Neural progenitor cell (in vitro differentiated cells): ENCODE results near the gene LHB. TPM values are rescaled to one million over a fixed set of nuclear protein-coding genes. Genes with fewer than 3 reads are reported as not detected.
"Not testable (repeated sequence)": the region's sequence is repeated elsewhere in the genome, so short reads cannot be mapped to it uniquely, and the experiment has no call there.

ENCODE experiments used
- DNase-seq: peaks from one replicate; pipeline ENCODE4 v3.0.0-alpha.2; 2016; ENCODE audit warnings: low spot score
- H2AFZ ChIP-seq: fragments of 200-600 bp; sonication (generic); replicated peaks from 2 replicates; pipeline ENCODE4 v1.6.1; 2016; ENCODE audit warnings: antibody characterized with exemption
- H3F3A ChIP-seq: fragments of 200-600 bp; sonication (generic); 2 replicates; pipeline ENCODE4 v1.6.1; 2016; ENCODE audit warnings: antibody characterized with exemption, low read depth
- H3K27ac ChIP-seq: fragments of 200-600 bp; sonication (generic); 2 replicates; pipeline ENCODE4 v1.5.1; 2016; ENCODE audit warnings: mild to moderate bottlenecking
- H3K27me3 ChIP-seq: fragments of 200-600 bp; sonication (generic); 2 replicates; pipeline ENCODE4 v1.6.1; 2016; ENCODE audit warnings: mild to moderate bottlenecking, moderate library complexity
- H3K36me3 ChIP-seq: fragments of 200-600 bp; sonication (generic); 2 replicates; pipeline ENCODE4 v1.5.1; 2016
- H3K4me1 ChIP-seq: fragments of 200-600 bp; sonication (generic); 2 replicates; pipeline ENCODE4 v1.6.1; 2016; ENCODE audit warnings: mixed run types
- H3K4me2 ChIP-seq: fragments of 200-600 bp; sonication (generic); 2 replicates; pipeline ENCODE4 v1.6.1; 2016
- H3K4me3 ChIP-seq: fragments of 200-600 bp; sonication (generic); 2 replicates; pipeline ENCODE4 v1.5.1; 2016
- H3K79me2 ChIP-seq: fragments of 200-600 bp; sonication (generic); 2 replicates; pipeline ENCODE4 v1.6.1; 2016; ENCODE audit warnings: low read depth
- H3K9ac ChIP-seq: fragments of 200-600 bp; sonication (generic); 2 replicates; pipeline ENCODE4 v1.6.1; 2016
- H3K9me3 ChIP-seq: fragments of 200-600 bp; sonication (generic); 2 replicates; pipeline ENCODE4 v1.5.1; 2016; ENCODE audit warnings: low read depth
- H4K20me1 ChIP-seq: fragments of 200-600 bp; sonication (generic); 2 replicates; pipeline ENCODE4 v1.6.1; 2016; ENCODE audit warnings: low read depth
- H3K27ac Mint-ChIP-seq: 3 replicates; pipeline ENCODE4 v1.8.0; 2021; ENCODE audit warnings: mixed read lengths
- H3K27me3 Mint-ChIP-seq: 2 replicates; pipeline ENCODE4 v1.8.0; 2022; ENCODE audit warnings: low read depth, mild to moderate bottlenecking, inconsistent platforms, moderate library complexity, mixed read lengths; ENCODE audit not compliant: insufficient read depth
- H3K36me3 Mint-ChIP-seq: 3 replicates; pipeline ENCODE4 v1.8.0; 2021; ENCODE audit warnings: mixed read lengths
- H3K4me1 Mint-ChIP-seq: 3 replicates; pipeline ENCODE4 v1.8.0; 2021; ENCODE audit warnings: mixed read lengths
- H3K4me3 Mint-ChIP-seq: 3 replicates; pipeline ENCODE4 v1.8.0; 2021; ENCODE audit warnings: mild to moderate bottlenecking, moderate library complexity, mixed read lengths
- H3K9me3 Mint-ChIP-seq: 3 replicates; pipeline ENCODE4 v1.8.0; 2020; ENCODE audit warnings: mixed read lengths
- CTCF ChIP-seq: fragments of 200-600 bp; sonication (generic); IDR thresholded peaks from 2 replicates; pipeline ENCODE4 v1.5.1; 2017; ENCODE audit warnings: antibody characterized with exemption, mild to moderate bottlenecking
- total RNA-seq: library from RNA; depleted of rRNA; stranded (reverse); fragments of >200 nt; gene quantifications from 2 replicates; pipeline ENCODE4 v1.2.3, GENCODE V29; 2015; ENCODE audit warnings: low replicate concordance

The LHB gene
- total RNA-seq, 1 donor from 2014 or later: not detected

GRCh38 chr19:49036815-49037214 lies 19.9 kb upstream of the LHB start, which contains the start of gene CGB1:
CGB1 (minus strand) TSS chr19:49036895; CDS start chr19:49036711, 184 bp downstream.
- TF ChIP-seq CTCF: peak; percentile 51
- H3K36me3 Mint-ChIP-seq, H3K27ac ChIP-seq, H3K36me3 ChIP-seq, H3K27me3 ChIP-seq, H3K27ac Mint-ChIP-seq, H3K4me1 Mint-ChIP-seq, H3K79me2 ChIP-seq, H3K9me3 Mint-ChIP-seq, H3K27me3 Mint-ChIP-seq, H2AFZ ChIP-seq, H3K4me2 ChIP-seq, H3K4me3 ChIP-seq, H3K9me3 ChIP-seq, H3K9ac ChIP-seq, H3F3A ChIP-seq, H3K4me1 ChIP-seq, H4K20me1 ChIP-seq: not testable (repeated sequence)
- peak; percentile 44 for DNase-seq
- H3K4me3 Mint-ChIP-seq: peak within 1 kb of the TSS; percentile 62

GRCh38 chr19:49031642-49032301 lies 14.9 kb upstream of the LHB start, which contains the start of gene CGB2:
CGB2 (plus strand) TSS chr19:49031890; CDS start chr19:49032096, 206 bp downstream.
- not testable (repeated sequence) for H2AFZ ChIP-seq, H3K4me1 ChIP-seq, H4K20me1 ChIP-seq, H3K36me3 ChIP-seq, H3K27me3 ChIP-seq, H3K36me3 Mint-ChIP-seq, H3K9me3 Mint-ChIP-seq, H3K4me3 Mint-ChIP-seq, H3K27ac ChIP-seq, H3K27ac Mint-ChIP-seq, H3K9ac ChIP-seq, H3K4me3 ChIP-seq, H3K9me3 ChIP-seq, H3K4me1 Mint-ChIP-seq, H3K4me2 ChIP-seq, H3K27me3 Mint-ChIP-seq, H3F3A ChIP-seq, H3K79me2 ChIP-seq
- peak; percentile 50 for DNase-seq
- TF ChIP-seq CTCF: peak; percentile 54

GRCh38 chr19:49030323-49030722 lies 13.4 kb upstream of the LHB start:
- not testable (repeated sequence) for H3K36me3 ChIP-seq, H3K9ac ChIP-seq, H3K27ac Mint-ChIP-seq, H2AFZ ChIP-seq, H3K4me1 ChIP-seq, DNase-seq, H3K27me3 Mint-ChIP-seq, H4K20me1 ChIP-seq, H3K79me2 ChIP-seq, H3K36me3 Mint-ChIP-seq, H3F3A ChIP-seq, H3K27ac ChIP-seq, H3K4me2 ChIP-seq, H3K27me3 ChIP-seq, H3K4me3 ChIP-seq, H3K9me3 Mint-ChIP-seq, H3K4me3 Mint-ChIP-seq, H3K9me3 ChIP-seq, H3K4me1 Mint-ChIP-seq

- H3K27me3 ChIP-seq, H3K27me3 Mint-ChIP-seq, H3K9me3 ChIP-seq, H3K4me3 Mint-ChIP-seq, H3K27ac ChIP-seq, H3K27ac Mint-ChIP-seq, DNase-seq, H3K9ac ChIP-seq, H3F3A ChIP-seq, H3K36me3 ChIP-seq, H3K4me1 Mint-ChIP-seq, H3K36me3 Mint-ChIP-seq, H3K4me3 ChIP-seq, H2AFZ ChIP-seq, H3K79me2 ChIP-seq, H3K4me2 ChIP-seq, H3K4me1 ChIP-seq, H4K20me1 ChIP-seq, H3K9me3 Mint-ChIP-seq: not testable (repeated sequence)
Measured at GRCh38 chr19:49029749-49030148, 12.9 kb upstream of the LHB start.

GRCh38 chr19:49028686-49029085 lies 11.8 kb upstream of the LHB start:
- H3K27me3 Mint-ChIP-seq, H3K9ac ChIP-seq, H3K27ac ChIP-seq, H3F3A ChIP-seq, H3K4me3 ChIP-seq, H3K79me2 ChIP-seq, H3K4me2 ChIP-seq, H3K9me3 ChIP-seq, H3K4me3 Mint-ChIP-seq, H3K36me3 Mint-ChIP-seq, H3K36me3 ChIP-seq, H3K4me1 Mint-ChIP-seq, H2AFZ ChIP-seq, DNase-seq, H3K9me3 Mint-ChIP-seq, H4K20me1 ChIP-seq, H3K27me3 ChIP-seq, H3K4me1 ChIP-seq, H3K27ac Mint-ChIP-seq: not testable (repeated sequence)

GRCh38 chr19:49025599-49025998 lies 8.7 kb upstream of the LHB start:
- not testable (repeated sequence) for H2AFZ ChIP-seq, H4K20me1 ChIP-seq, H3K27ac Mint-ChIP-seq, H3F3A ChIP-seq, H3K36me3 ChIP-seq, H3K9ac ChIP-seq, H3K4me1 ChIP-seq, H3K27ac ChIP-seq, DNase-seq, H3K4me2 ChIP-seq, H3K36me3 Mint-ChIP-seq, H3K4me3 Mint-ChIP-seq, H3K9me3 Mint-ChIP-seq, H3K4me1 Mint-ChIP-seq, H3K4me3 ChIP-seq, H3K9me3 ChIP-seq, H3K79me2 ChIP-seq
- peaks cover 11% of the 10 kb centered on the region for H3K27me3 Mint-ChIP-seq
- peaks cover 16% of the 10 kb centered on the region for H3K27me3 ChIP-seq

- not testable (repeated sequence) for H4K20me1 ChIP-seq, H3K9me3 Mint-ChIP-seq, H2AFZ ChIP-seq, H3K27ac ChIP-seq, H3K9me3 ChIP-seq, H3F3A ChIP-seq, H3K79me2 ChIP-seq, H3K4me3 ChIP-seq, H3K4me2 ChIP-seq, H3K36me3 Mint-ChIP-seq, H3K27ac Mint-ChIP-seq, H3K36me3 ChIP-seq, DNase-seq, H3K4me3 Mint-ChIP-seq, H3K4me1 ChIP-seq, H3K9ac ChIP-seq
- peaks cover 21% of the 10 kb centered on the region for H3K27me3 ChIP-seq
- H3K4me1 Mint-ChIP-seq: peaks cover 15% of the 10 kb centered on the region
- H3K27me3 Mint-ChIP-seq: peaks cover 14% of the 10 kb centered on the region
Measured at GRCh38 chr19:49025088-49025487, 8.2 kb upstream of the LHB start.
